ENCODE measurements around the gene WNT7A.

WNT7A gene

DNA sequence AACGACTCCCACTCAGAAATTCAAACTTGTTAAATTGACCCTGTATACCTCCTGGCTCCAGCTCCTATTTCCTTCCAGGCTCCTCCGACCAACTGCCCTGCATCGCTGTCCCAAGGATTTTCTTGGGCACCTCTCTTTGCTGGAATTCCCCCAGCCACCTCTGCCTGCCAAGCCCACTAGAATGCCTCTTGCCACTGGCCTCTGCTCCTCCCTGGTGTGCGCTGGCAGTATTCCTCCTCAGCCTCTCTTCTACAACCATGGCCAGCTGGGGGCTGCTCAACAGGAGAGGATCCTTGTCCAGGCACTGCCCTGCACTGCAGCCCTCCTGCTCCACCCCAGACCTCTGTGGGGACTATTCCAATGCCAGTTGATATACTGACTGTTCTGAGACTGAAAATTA, 7.4 kb downstream of the WNT7A start:
- no peaks in the 10 kb centered on the region for H3K27me3 ChIP-seq (ENCODE audit: insufficient read depth, low read length, poor library complexity, severe bottlenecking)
- no peak overlapping the region for H3K4me2 ChIP-seq (ENCODE audit: low read depth, low read length, poor library complexity, severe bottlenecking)
- no peak for TF ChIP-seq CTCF (conservative IDR thresholded peaks at IDR 0.05; ENCODE audit: low read length)
- no peak for TF ChIP-seq EZH2phosphoT487 (IDR thresholded peaks at IDR 0.05; ENCODE audit: borderline replicate concordance)
- no peaks in the 10 kb centered on the region for H4K20me1 ChIP-seq (ENCODE audit: insufficient read depth, low read length, poor library complexity, severe bottlenecking)
- H3K79me2 ChIP-seq (ENCODE audit: insufficient read depth, low read length) = no peaks in the 10 kb centered on the region
- no peaks in the 10 kb centered on the region for H3K9me3 ChIP-seq (ENCODE audit: insufficient read depth, low read depth, low read length)
- H3K9ac ChIP-seq (ENCODE audit: low read depth, low read length, poor library complexity, severe bottlenecking) = no peak overlapping the region
- no peak overlapping the region for H2AFZ ChIP-seq (ENCODE audit: low read length)
- no peak overlapping the region for H3K4me3 ChIP-seq (ENCODE audit: low read length, poor library complexity, severe bottlenecking)
- H3K36me3 ChIP-seq (ENCODE audit: insufficient read depth, low read length) = no peaks in the 10 kb centered on the region
- no peaks in the 10 kb centered on the region for H3F3A ChIP-seq (ENCODE audit: low read depth)
- H3K9me2 ChIP-seq (replicated peaks; ENCODE audit: low read depth, low read length) = no peaks in the 10 kb centered on the region
- H3K4me1 ChIP-seq (ENCODE audit: insufficient read depth, low read length, poor library complexity, severe bottlenecking) = no peaks in the 10 kb centered on the region

- Histone ChIP-seq H3K4me2 (ENCODE audit: low read depth, low read length, poor library complexity, severe bottlenecking) (no peak overlapping the region), H3K36me3 (ENCODE audit: insufficient read depth, low read length) (no peaks in the 10 kb centered on the region), H3K9ac (ENCODE audit: low read depth, low read length, poor library complexity, severe bottlenecking) (no peak overlapping the region), H3K9me3 (ENCODE audit: insufficient read depth, low read depth, low read length) (no peaks in the 10 kb centered on the region), H4K20me1 (ENCODE audit: insufficient read depth, low read length, poor library complexity, severe bottlenecking) (no peaks in the 10 kb centered on the region), H3K4me3 (ENCODE audit: low read length, poor library complexity, severe bottlenecking) (no peak overlapping the region), H3K27me3 (ENCODE audit: insufficient read depth, low read length, poor library complexity, severe bottlenecking) (no peaks in the 10 kb centered on the region), H3K9me2 (replicated peaks; ENCODE audit: low read depth, low read length) (no peaks in the 10 kb centered on the region), H3F3A (ENCODE audit: low read depth) (no peaks in the 10 kb centered on the region), H3K79me2 (ENCODE audit: insufficient read depth, low read length) (no peaks in the 10 kb centered on the region), H3K4me1 (ENCODE audit: insufficient read depth, low read length, poor library complexity, severe bottlenecking) (peaks cover 1% of the 10 kb centered on the region), H2AFZ (ENCODE audit: low read length) (no peak overlapping the region)
- TF ChIP-seq CTCF (conservative IDR thresholded peaks at IDR 0.05; ENCODE audit: low read length) (no peak), EZH2phosphoT487 (IDR thresholded peaks at IDR 0.05; ENCODE audit: borderline replicate concordance) (no peak)
These were observed 8.1 kb downstream of the WNT7A start for GRCh38 chr3:13871791-13872190.

GRCh38 chr3:13870902-13871301, 9.0 kb downstream of the WNT7A start:
- H3K9me2 ChIP-seq (replicated peaks; ENCODE audit: low read depth, low read length) = no peaks in the 10 kb centered on the region
- H2AFZ ChIP-seq (ENCODE audit: low read length) = no peak overlapping the region
- H3K4me1 ChIP-seq (ENCODE audit: insufficient read depth, low read length, poor library complexity, severe bottlenecking) = peaks cover 10% of the 10 kb centered on the region
- no peak overlapping the region for H3K4me3 ChIP-seq (ENCODE audit: low read length, poor library complexity, severe bottlenecking)
- no peaks in the 10 kb centered on the region for H3K36me3 ChIP-seq (ENCODE audit: insufficient read depth, low read length)
- H3K9me3 ChIP-seq (ENCODE audit: insufficient read depth, low read depth, low read length) = no peaks in the 10 kb centered on the region
- H3K9ac ChIP-seq (ENCODE audit: low read depth, low read length, poor library complexity, severe bottlenecking) = no peak overlapping the region
- no peaks in the 10 kb centered on the region for H3K27me3 ChIP-seq (ENCODE audit: insufficient read depth, low read length, poor library complexity, severe bottlenecking)
- no peak for TF ChIP-seq EZH2phosphoT487 (IDR thresholded peaks at IDR 0.05; ENCODE audit: borderline replicate concordance)
- TF ChIP-seq CTCF (conservative IDR thresholded peaks at IDR 0.05; ENCODE audit: low read length) = no peak
- H3K4me2 ChIP-seq (ENCODE audit: low read depth, low read length, poor library complexity, severe bottlenecking) = no peak overlapping the region
- no peaks in the 10 kb centered on the region for H3K79me2 ChIP-seq (ENCODE audit: insufficient read depth, low read length)
- no peaks in the 10 kb centered on the region for H4K20me1 ChIP-seq (ENCODE audit: insufficient read depth, low read length, poor library complexity, severe bottlenecking)
- H3F3A ChIP-seq (ENCODE audit: low read depth) = no peaks in the 10 kb centered on the region
